H1 (cell line): ENCODE results near the gene L3MBTL2. TPM values are rescaled to one million over a fixed set of nuclear protein-coding genes. Genes with fewer than 3 reads are reported as not detected.

Source experiments
- CTCF ChIA-PET: fragments of 300-600 bp; sonication (Branson Sonifier 250); formaldehyde crosslinking; loops from one replicate; lab custom pipeline; 2021; ENCODE audit not compliant: partially characterized antibody; lab: Charles Lee
- POLR2A ChIA-PET: fragments of 300-600 bp; sonication (Branson Sonifier 250); formaldehyde crosslinking; loops from one replicate; lab custom pipeline; 2021; ENCODE audit warnings: inconsistent platforms; ENCODE audit not compliant: partially characterized antibody; lab: Charles Lee
- DNase-seq, 2 experiments: peaks; one replicate each; pipeline versions ENCODE4 v3.0.0 to v3.0.0-alpha.2; 2010 to 2022; ENCODE audit warnings: low spot score in 2 of 2, low read depth in 1 of 2, mixed read lengths in 1 of 2
- FAIRE-seq: peaks from 2 replicates; lab custom pipeline; 2011; peaks lifted over from hg19 to GRCh38; lab: Jason Lieb, UNC
- H2AFZ ChIP-seq: 2 replicates; pipeline ENCODE4 v1.8.1; 2012; ENCODE audit warnings: low read length, inconsistent platforms
- H2AK5ac ChIP-seq: 2 replicates; pipeline ENCODE4 v1.6.1; 2013; ENCODE audit warnings: low read depth, low read length
- H2BK120ac ChIP-seq: replicated peaks from 2 replicates; pipeline ENCODE3; 2013; ENCODE audit warnings: low read depth, low read length, inconsistent platforms
- H2BK12ac ChIP-seq: 2 replicates; pipeline ENCODE4 v1.6.1; 2013; ENCODE audit warnings: low read depth, low read length
- H2BK15ac ChIP-seq: 2 replicates; pipeline ENCODE4 v1.6.1; 2013; ENCODE audit warnings: low read length
- H2BK20ac ChIP-seq: 2 replicates; pipeline ENCODE4 v1.6.1; 2013; ENCODE audit warnings: low read length
- H2BK5ac ChIP-seq: 2 replicates; pipeline ENCODE4 v1.6.1; 2013; ENCODE audit warnings: low read depth, low read length
- H3K14ac ChIP-seq: 2 replicates; pipeline ENCODE4 v1.6.1; 2013; ENCODE audit warnings: inconsistent platforms; ENCODE audit not compliant: insufficient read length
- H3K18ac ChIP-seq: 2 replicates; pipeline ENCODE4 v1.6.1; 2013; ENCODE audit warnings: low read length; ENCODE audit errors: extremely low read depth
- H3K23ac ChIP-seq: 2 replicates; pipeline ENCODE4 v1.6.1; 2013; ENCODE audit warnings: inconsistent platforms; ENCODE audit not compliant: insufficient read length
- H3K23me2 ChIP-seq: 2 replicates; pipeline ENCODE4 v1.6.1; 2013; ENCODE audit warnings: low read depth, low read length
- H3K27ac ChIP-seq: 2 replicates; pipeline ENCODE4 v1.6.1; 2011; ENCODE audit warnings: low read depth, low read length, inconsistent platforms
- H3K27me3 ChIP-seq, 4 experiments: replicated peaks in 1 of 4; 1 replicate in 1 of 4; 2 replicates in 3 of 4; pipeline versions ENCODE4 v1.6.1 to v1.8.1; 2011 to 2013; ENCODE audit warnings: low read length in 3 of 4, mild to moderate bottlenecking in 3 of 4, inconsistent platforms in 2 of 4, mixed read lengths in 2 of 4, moderate library complexity in 1 of 4; ENCODE audit not compliant: control insufficient read depth in 3 of 4, insufficient read depth in 3 of 4; ENCODE audit errors: extremely low read depth in 1 of 4
- H3K36me3 ChIP-seq, 4 experiments: 2 replicates each; pipeline versions ENCODE4 v1.6.1 to v1.8.1; 2011 to 2013; ENCODE audit warnings: mild to moderate bottlenecking in 4 of 4, low read length in 3 of 4, moderate library complexity in 2 of 4, control low read depth in 1 of 4, inconsistent platforms in 1 of 4; ENCODE audit not compliant: insufficient read depth in 4 of 4, control insufficient read depth in 2 of 4
- H3K4ac ChIP-seq: replicated peaks from 2 replicates; pipeline ENCODE3; 2013; ENCODE audit warnings: low read length, low read depth, mixed read lengths, inconsistent platforms; ENCODE audit not compliant: insufficient read length
- H3K4me1 ChIP-seq, 4 experiments: replicated peaks in 1 of 4; 1 replicate in 1 of 4; 2 replicates in 3 of 4; pipeline versions ENCODE4 v1.6.1 to v1.8.1; 2011 to 2013; ENCODE audit warnings: low read length in 3 of 4, inconsistent platforms in 2 of 4, mixed read lengths in 1 of 4; ENCODE audit not compliant: insufficient read depth in 4 of 4, control insufficient read depth in 3 of 4
- H3K4me2 ChIP-seq, 2 experiments: 2 replicates each; pipeline versions ENCODE4 v1.6.1 to v1.8.1; 2011 to 2013; ENCODE audit warnings: low read depth in 2 of 2, low read length in 2 of 2, control low read depth in 1 of 2, inconsistent platforms in 1 of 2, mild to moderate bottlenecking in 1 of 2; ENCODE audit not compliant: insufficient read depth in 1 of 2
- H3K4me3 ChIP-seq, 4 experiments: fragments of 200-600, 300-600 bp in 1 of 4; sonication (generic), shearing (Covaris generic), sonication (Bioruptor Twin) in 1 of 4; 2 replicates each; pipeline versions ENCODE4 v1.5.1 to v1.8.1; 2011 to 2016; ENCODE audit warnings: low read length in 4 of 4, low read depth in 3 of 4, control low read depth in 2 of 4, inconsistent platforms in 2 of 4, mild to moderate bottlenecking in 2 of 4, mixed read lengths in 1 of 4, moderate library complexity in 1 of 4; ENCODE audit not compliant: insufficient read depth in 2 of 4; ENCODE audit errors: extremely low read depth in 1 of 4
- H3K56ac ChIP-seq: replicated peaks from 2 replicates; pipeline ENCODE3; 2013; ENCODE audit warnings: low read depth, mild to moderate bottlenecking, mixed read lengths, low read length, inconsistent platforms; ENCODE audit not compliant: insufficient read length
- H3K79me1 ChIP-seq: 2 replicates; pipeline ENCODE4 v1.6.1; 2013; ENCODE audit warnings: low read depth, low read length, control low read depth
- H3K79me2 ChIP-seq, 2 experiments: 2 replicates each; pipeline versions ENCODE4 v1.6.1 to v1.8.1; 2012 to 2013; ENCODE audit warnings: low read length in 2 of 2, mild to moderate bottlenecking in 2 of 2, inconsistent platforms in 1 of 2; ENCODE audit not compliant: insufficient read depth in 2 of 2, control insufficient read depth in 1 of 2
- H3K9ac ChIP-seq, 4 experiments: replicated peaks in 1 of 4; 1 replicate in 1 of 4; 2 replicates in 3 of 4; pipeline versions ENCODE4 v1.6.1 to v1.8.1; 2011 to 2013; ENCODE audit warnings: low read depth in 3 of 4, low read length in 3 of 4, control low read depth in 2 of 4, mild to moderate bottlenecking in 2 of 4, moderate library complexity in 2 of 4, inconsistent platforms in 1 of 4; ENCODE audit errors: extremely low read depth in 1 of 4
- H3K9me3 ChIP-seq, 2 experiments: 2 replicates each; pipeline versions ENCODE4 v1.6.1 to v1.8.1; 2012 to 2013; ENCODE audit warnings: mild to moderate bottlenecking in 2 of 2, moderate library complexity in 2 of 2, control low read depth in 1 of 2, inconsistent platforms in 1 of 2, low read depth in 1 of 2, low read length in 1 of 2, mixed read lengths in 1 of 2; ENCODE audit not compliant: insufficient read depth in 2 of 2
- H4K20me1 ChIP-seq, 2 experiments: replicated peaks in 1 of 2; 2 replicates each; pipeline versions ENCODE3 to v1.8.1; 2011 to 2013; ENCODE audit warnings: inconsistent platforms in 2 of 2, low read length in 2 of 2, mild to moderate bottlenecking in 1 of 2; ENCODE audit not compliant: insufficient read depth in 2 of 2, control insufficient read depth in 1 of 2
- H4K5ac ChIP-seq: 2 replicates; pipeline ENCODE4 v1.6.1; 2013; ENCODE audit warnings: low read length, low read depth, mixed read lengths, inconsistent platforms; ENCODE audit not compliant: insufficient read length
- H4K8ac ChIP-seq: 2 replicates; pipeline ENCODE4 v1.8.0; 2013; ENCODE audit warnings: mild to moderate bottlenecking, moderate library complexity, low read length, inconsistent platforms; ENCODE audit not compliant: insufficient read depth; ENCODE audit errors: extremely low read depth
- H4K91ac ChIP-seq: replicated peaks from 2 replicates; pipeline ENCODE3; 2013; ENCODE audit warnings: low read length, mixed read lengths, inconsistent platforms; ENCODE audit not compliant: insufficient read length
- CBX5 ChIP-seq: fragments of 300-800, 300-1000 bp; sonication (generic); IDR thresholded peaks from 2 replicates; pipeline ENCODE4 v1.7.1; 2016; ENCODE audit warnings: antibody characterized with exemption, low read length, low read depth
- PHF8 ChIP-seq: fragments of 200-600 bp; sonication (generic); conservative IDR thresholded peaks from 2 replicates; pipeline ENCODE4 v1.7.1; 2012; ENCODE audit warnings: low read depth, mild to moderate bottlenecking, inconsistent platforms, low read length, moderate library complexity
- POU5F1 ChIP-seq: IDR thresholded peaks from 2 replicates; pipeline ENCODE4 v1.6.1; 2011; ENCODE audit warnings: low read depth, mild to moderate bottlenecking, low read length, moderate library complexity
- SIX5 ChIP-seq: IDR thresholded peaks from 2 replicates; pipeline ENCODE4 v1.6.1; 2011; ENCODE audit warnings: mild to moderate bottlenecking, low read depth, low read length
- WGBS, 2 experiments: shearing (Covaris generic) in 1 of 2; methylation state at CpG; one replicate each; pipeline versions ENCODE4 v1.1.6 to v1.1.7; 2013 to 2015; ENCODE audit warnings: low lambda C conversion rate in 2 of 2, mixed read lengths in 2 of 2, inconsistent platforms in 1 of 2, low coverage in 1 of 2, missing lambda C conversion rate in 1 of 2; ENCODE audit not compliant: insufficient replicate concordance in 2 of 2, insufficient coverage in 1 of 2, insufficient read length in 1 of 2; ENCODE audit errors: extremely low coverage in 1 of 2, missing lambda C conversion rate in 1 of 2; 5-methylcytosine and 5-hydroxymethylcytosine counted together
- polyA plus RNA-seq, 7 experiments: library from polyadenylated mRNA; depleted of rRNA in 3 of 7; stranded (reverse) in 5 of 7; unstranded in 2 of 7; fragments of >200 nt in 5 of 7; fragments of 200-250 nt in 2 of 7; gene quantifications; 1 replicate in 5 of 7; 2 replicates in 1 of 7; 4 replicates in 1 of 7; pipeline versions ENCODE4 v1.2.1 to v1.2.3, GENCODE V29; 2011 to 2013; ENCODE audit warnings: missing spikeins in 2 of 7, mixed read lengths in 2 of 7
- total RNA-seq: library from RNA; stranded (reverse); fragmentation: NEBNext Ultra II Directional; extraction: Animal tissue kit (Norgen Biotek cat#: 25700); gene quantifications from 2 replicates; pipeline ENCODE4 v1.2.1, GENCODE V29; 2021

L3MBTL2 gene
- total and polyA plus RNA-seq, 2 of the 8 experiments (the other 6 are each of a cell fraction or from before 2014, with no cell fraction given) = 23.9 to 24.9 TPM

GRCh38 chr22:41239443-41240128 lies 34.5 kb downstream of the L3MBTL2 start:
- H3K4me2 ChIP-seq = no peak overlapping the region
- no peak overlapping the region for H4K5ac ChIP-seq
- peaks cover 0 to 4% (median 0%) of the 10 kb centered on the region in 4 experiments; a peak in 3 of 7 replicates for H3K27me3 ChIP-seq
- no peak overlapping the region for H2BK20ac ChIP-seq
- WGBS, 2 experiments = 88% methylated on average over 16 of the region's 16 CpGs; no CpG with 5 or more reads in 1 of the 2 experiments
- TF ChIP-seq PHF8 (no peak), POU5F1 (no peak), CBX5 (no peak), SIX5 (no peak)
- no peak overlapping the region for H3K23ac ChIP-seq
- no peak overlapping the region for H4K8ac ChIP-seq
- peak overlapping the region; percentile 48; the same call in 1 of the 2 replicates for H2AK5ac ChIP-seq
- H2BK15ac ChIP-seq = peak overlapping the region; percentile 36; the same call in 1 of the 2 replicates
- no peaks in the 10 kb centered on the region for H3K79me2 ChIP-seq
- POLR2A ChIA-PET = interaction anchor here (1.1 to 3.8 kb wide), 7 partner anchors 11 to 63 kb away, joined by 3 to 25 read pairs (median 3); no protein-coding TSS in a partner anchor
- CTCF ChIA-PET = interaction anchor here (0.7 kb wide), 1 partner anchor 158 kb away, joined by 3 read pairs; no protein-coding TSS in a partner anchor
- H4K91ac ChIP-seq = no peak overlapping the region
- no peak overlapping the region for H2BK12ac ChIP-seq
- H3K9ac ChIP-seq = no peak overlapping the region
- no peaks in the 10 kb centered on the region for H4K20me1 ChIP-seq
- DNase-seq (no peak), FAIRE-seq (no peak)
- H2AFZ ChIP-seq = no peak overlapping the region
- H3K36me3 ChIP-seq = no peaks in the 10 kb centered on the region
- H3K56ac ChIP-seq = no peak overlapping the region
- H2BK120ac ChIP-seq = no peak overlapping the region
- H3K4me1 ChIP-seq = peaks cover 4 to 17% (median 11%) of the 10 kb centered on the region in 4 experiments; a peak in 6 of 7 replicates
- H3K27ac ChIP-seq = no peak overlapping the region
- no peaks in the 10 kb centered on the region for H3K9me3 ChIP-seq
- H3K79me1 ChIP-seq = no peaks in the 10 kb centered on the region
- H3K4me3 ChIP-seq = no peak overlapping the region
- no peak overlapping the region for H3K18ac ChIP-seq
- H2BK5ac ChIP-seq = 0 out of 2 replicates have a peak overlapping the region, but pooled peaks have one; percentile 0
- H3K23me2 ChIP-seq = peaks cover 2% of the 10 kb centered on the region; the same call in 1 of the 2 replicates
- no peak overlapping the region for H3K4ac ChIP-seq
- no peak overlapping the region for H3K14ac ChIP-seq
